Activated CD4-positive, alpha-beta memory T cell treated with anti-CD3 and anti-CD28 coated beads for 36 hours (primary cell): ENCODE measurements around the gene QPCTL. TPM values are rescaled to one million over a fixed set of nuclear protein-coding genes. Genes with fewer than 3 reads are reported as not detected.

Experiments used
- CTCF ChIA-PET: fragments of 350-600 bp; sonication (Branson Sonifier 250); formaldehyde crosslinking; loops from one replicate; lab custom pipeline; 2021; ENCODE audit warnings: antibody characterized with exemption, inconsistent platforms; lab: Charles Lee
- POLR2A ChIA-PET: fragments of 350-600 bp; sonication (Branson Sonifier 250); formaldehyde crosslinking; loops from one replicate; lab custom pipeline; 2021; ENCODE audit warnings: antibody characterized with exemption; lab: Charles Lee
- DNase-seq: peaks from one replicate; pipeline ENCODE4 v3.0.0-alpha.2; 2020
- H3K27ac Mint-ChIP-seq: one replicate; pipeline ENCODE4 v1.8.0; 2021; ENCODE audit warnings: mixed read lengths
- H3K27me3 Mint-ChIP-seq: one replicate; pipeline ENCODE4 v1.8.0; 2021; ENCODE audit warnings: mixed read lengths
- H3K36me3 Mint-ChIP-seq: one replicate; pipeline ENCODE4 v1.8.0; 2021; ENCODE audit warnings: mixed read lengths
- H3K4me1 Mint-ChIP-seq: one replicate; pipeline ENCODE4 v1.8.0; 2021; ENCODE audit warnings: low read depth, mixed read lengths
- H3K4me3 Mint-ChIP-seq: one replicate; pipeline ENCODE4 v1.8.0; 2021; ENCODE audit warnings: mild to moderate bottlenecking, mixed read lengths
- H3K9me3 Mint-ChIP-seq: one replicate; pipeline ENCODE4 v1.8.0; 2021; ENCODE audit warnings: mixed read lengths
- intact Hi-C: fragments of 100-400 bp; cut with micrococcal nuclease; formaldehyde crosslinking; loops from one replicate; pipeline ENCODE4 v1.15.1; 2023
- total RNA-seq, 2 experiments: library from RNA; stranded (reverse); gene quantifications; one replicate each; pipeline ENCODE4 v1.2.3, GENCODE V29; 2021

QPCTL gene
- total RNA-seq, 2 experiments from 2014 or later = 13.8 to 16.8 TPM

DNA sequence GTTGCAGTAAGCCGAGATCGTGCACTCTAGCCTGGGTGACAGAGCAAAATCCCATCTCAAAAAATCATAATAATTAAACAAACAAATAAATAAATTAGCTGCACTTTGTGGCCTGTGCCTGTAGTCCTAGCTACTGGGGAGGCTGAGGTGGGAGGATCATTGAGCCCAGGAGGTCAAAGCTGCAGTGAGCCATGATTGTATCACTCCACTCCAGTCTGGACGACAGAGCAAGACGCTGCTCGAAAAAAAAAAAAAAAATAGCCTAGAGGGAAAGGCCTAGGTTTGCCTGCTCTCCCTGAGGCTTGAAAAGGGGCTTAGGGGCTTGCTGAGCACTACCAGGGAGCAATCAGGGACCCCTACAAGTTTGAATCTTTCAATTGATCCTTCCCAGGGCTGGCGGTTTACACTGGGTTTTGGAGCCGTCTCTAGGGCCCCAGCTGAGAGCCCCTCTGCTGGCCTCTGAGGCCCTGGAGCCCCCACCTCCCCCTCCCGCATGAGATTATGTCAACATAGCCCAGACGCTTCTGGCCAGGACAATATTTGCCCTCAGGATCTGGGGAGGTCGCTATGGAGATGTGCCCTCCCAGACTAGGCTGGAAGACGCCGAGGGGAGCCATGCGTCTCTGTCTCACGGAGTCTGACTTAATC lies 34.8 kb upstream of the QPCTL start:
- H3K36me3 Mint-ChIP-seq = no peaks in the 10 kb centered on the region
- H3K27me3 Mint-ChIP-seq = peaks cover 3% of the 10 kb centered on the region
- H3K4me3 Mint-ChIP-seq = no peak overlapping the region
- CTCF ChIA-PET = no interaction called here
- H3K9me3 Mint-ChIP-seq = no peaks in the 10 kb centered on the region
- intact Hi-C loops = no loop called here
- no peak overlapping the region for H3K27ac Mint-ChIP-seq
- no peaks in the 10 kb centered on the region for H3K4me1 Mint-ChIP-seq
- DNase-seq = no peak
- POLR2A ChIA-PET = no interaction called here

DNA sequence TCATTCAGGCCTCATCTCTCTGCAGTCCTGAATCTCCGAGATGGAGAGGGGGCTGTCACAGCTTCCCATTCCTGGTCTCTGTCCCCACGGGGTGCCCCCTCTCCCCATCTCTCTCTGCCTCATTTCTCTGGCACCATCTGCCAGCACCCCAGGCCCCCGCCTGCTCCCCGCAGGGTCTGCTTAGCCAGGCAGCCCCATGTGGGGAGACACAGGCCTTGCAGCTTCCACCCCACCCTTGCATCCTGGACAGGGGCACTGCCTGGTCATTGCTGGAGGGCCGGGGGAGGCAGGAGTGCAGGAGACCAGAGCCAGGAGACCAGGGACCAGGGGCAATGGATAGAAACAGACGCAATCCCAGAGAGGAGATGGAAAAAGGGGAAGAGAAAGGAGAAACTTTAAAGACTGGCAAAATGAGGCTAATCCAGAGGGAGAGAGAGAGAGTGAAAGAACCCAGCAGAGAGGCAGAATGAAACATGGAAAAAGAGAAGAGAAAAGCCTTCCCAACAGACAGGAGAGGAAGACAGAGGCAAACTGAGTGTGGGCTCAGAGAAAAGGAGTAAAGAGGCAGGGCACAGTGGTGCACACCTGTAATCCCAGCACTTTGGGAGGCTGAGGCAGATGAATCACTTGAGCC lies 33.3 kb upstream of the QPCTL start:
- Mint-ChIP-seq H3K27ac (no peak overlapping the region), H3K36me3 (no peaks in the 10 kb centered on the region), H3K4me1 (no peaks in the 10 kb centered on the region), H3K4me3 (no peak overlapping the region), H3K9me3 (no peaks in the 10 kb centered on the region), H3K27me3 (peaks cover 3% of the 10 kb centered on the region)
- ChIA-PET CTCF (no interaction called here), POLR2A (no interaction called here)
- no peak for DNase-seq
- intact Hi-C loops = no loop called here

DNA sequence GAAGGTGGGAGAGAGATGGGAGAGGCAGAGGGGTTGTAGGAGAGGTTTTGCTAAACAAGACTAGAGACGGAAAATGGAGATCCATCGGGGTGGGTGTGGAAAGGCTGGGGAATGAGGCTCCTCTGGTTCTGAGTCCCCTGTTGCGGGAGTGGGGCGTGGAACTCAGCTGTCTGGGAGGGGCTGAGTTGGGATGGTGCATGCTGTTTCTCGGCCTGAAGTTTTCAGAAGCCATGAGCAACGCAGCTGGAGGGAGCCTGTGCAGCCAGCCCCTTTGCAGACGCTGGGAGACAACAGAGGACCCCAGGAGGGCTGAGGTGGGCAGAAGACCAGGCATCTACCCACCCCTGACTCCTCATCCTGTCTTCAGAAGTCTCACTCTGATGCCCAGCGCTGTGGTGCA lies 31.8 kb upstream of the QPCTL start:
- no peaks in the 10 kb centered on the region for H3K36me3 Mint-ChIP-seq
- H3K4me3 Mint-ChIP-seq = no peak overlapping the region

DNA sequence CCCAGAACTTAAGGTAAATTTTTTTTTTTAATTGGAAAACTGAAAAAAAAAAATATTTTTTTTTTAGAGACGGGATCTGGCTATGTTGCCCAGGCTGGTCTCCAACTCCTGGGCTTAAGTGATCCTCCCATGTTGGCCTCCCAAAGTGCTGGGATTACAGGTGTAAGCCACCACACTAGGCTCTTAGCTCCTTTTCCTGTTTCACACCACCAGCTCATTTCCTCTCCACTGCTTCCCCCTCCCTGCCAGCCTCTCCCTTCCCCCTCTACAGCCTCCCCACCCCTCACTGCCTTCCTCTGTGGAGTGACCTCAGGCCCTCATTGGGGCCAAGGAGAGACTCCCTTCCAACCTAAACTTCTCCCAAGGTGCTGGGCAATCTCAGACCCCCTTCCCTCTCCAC lies 28.7 kb upstream of the QPCTL start:
- DNase-seq = no peak
- POLR2A ChIA-PET = no interaction called here
- Mint-ChIP-seq H3K27ac (no peak overlapping the region), H3K9me3 (no peaks in the 10 kb centered on the region), H3K4me3 (no peak overlapping the region), H3K36me3 (no peaks in the 10 kb centered on the region), H3K27me3 (peaks cover 6% of the 10 kb centered on the region), H3K4me1 (peaks cover 15% of the 10 kb centered on the region)
- CTCF ChIA-PET = interaction anchor here (1.5 kb wide), 1 partner anchor 18 kb away, joined by 3 read pairs; no protein-coding TSS in a partner anchor
- intact Hi-C loops = no loop called here

More for the DNA sequence above, 31.8 kb upstream of the QPCTL start:
- H3K27ac Mint-ChIP-seq = no peak overlapping the region
- ChIA-PET CTCF (no interaction called here), POLR2A (no interaction called here)
- no peak for DNase-seq
- intact Hi-C loops = no loop called here
- H3K9me3 Mint-ChIP-seq = no peaks in the 10 kb centered on the region
- H3K27me3 Mint-ChIP-seq = peaks cover 6% of the 10 kb centered on the region
- H3K4me1 Mint-ChIP-seq = no peaks in the 10 kb centered on the region

DNA sequence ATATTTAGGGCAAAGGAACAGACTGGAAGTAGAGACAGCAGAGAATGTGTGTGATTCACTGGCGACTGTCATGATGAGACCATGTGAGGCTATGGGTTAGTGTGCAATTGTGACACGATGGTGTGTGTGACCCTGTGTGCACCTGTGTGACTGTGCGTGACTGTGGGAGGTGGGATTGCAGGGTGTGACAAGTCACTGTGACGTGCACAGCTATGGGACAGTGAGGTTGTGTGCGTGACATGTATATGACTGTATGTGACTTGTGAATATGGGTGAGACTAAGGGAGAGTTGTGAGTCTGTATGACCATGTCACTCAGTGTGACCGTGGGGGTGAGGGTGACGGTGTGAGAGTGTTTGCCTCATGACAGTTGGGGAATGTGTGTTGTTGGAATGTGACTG lies 27.9 kb upstream of the QPCTL start:
- Mint-ChIP-seq H3K36me3 (no peaks in the 10 kb centered on the region), H3K27me3 (peaks cover 6% of the 10 kb centered on the region), H3K4me1 (peaks cover 22% of the 10 kb centered on the region), H3K9me3 (no peaks in the 10 kb centered on the region), H3K27ac (no peak overlapping the region), H3K4me3 (no peak overlapping the region)
- CTCF ChIA-PET = no interaction called here
- no peak for DNase-seq
- POLR2A ChIA-PET = no interaction called here
- intact Hi-C loops = no loop called here

DNA sequence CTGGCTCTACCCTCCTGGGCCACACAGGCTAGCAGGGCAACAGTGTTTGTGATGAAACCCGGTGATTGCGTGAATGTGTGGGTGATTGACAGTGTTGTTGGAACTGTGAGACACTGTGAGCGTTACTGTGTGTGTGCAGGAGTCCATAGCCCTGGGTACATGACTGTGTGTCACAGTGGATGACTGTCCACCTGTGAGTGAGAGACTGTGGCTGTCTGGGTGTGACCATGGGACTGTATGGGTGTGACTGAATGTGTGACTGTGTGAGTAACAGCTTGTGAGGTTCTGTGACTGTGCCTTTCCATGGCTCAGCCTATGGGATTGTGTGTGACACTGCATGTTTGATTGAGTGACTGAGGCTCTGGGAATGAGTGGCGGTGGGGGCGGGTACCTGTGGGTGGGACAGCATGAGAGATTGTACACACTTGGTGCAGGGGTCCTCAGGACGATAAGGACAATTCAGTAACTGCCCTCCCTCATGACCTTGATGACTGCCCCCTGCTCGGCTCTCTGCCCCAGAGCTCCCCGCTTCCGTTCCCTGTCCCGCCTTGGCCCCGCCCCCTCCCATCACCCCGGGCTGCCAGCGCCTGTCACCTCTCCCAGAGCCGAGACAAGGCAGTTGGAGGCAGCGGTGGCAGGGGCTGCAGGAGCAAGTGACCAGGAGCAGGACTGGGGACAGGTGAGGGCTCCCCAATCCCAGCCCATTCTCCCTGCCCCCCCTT lies 24.7 kb upstream of the QPCTL start, which contains the start of gene GIPR:
GIPR (plus strand) TSS at position 602 of the 722 bp plus-strand sequence. CDS start 1,300 bp downstream, outside the sequence.
- Mint-ChIP-seq H3K9me3 (no peaks in the 10 kb centered on the region), H3K36me3 (no peaks in the 10 kb centered on the region), H3K27ac (peak within 1 kb of the TSS; percentile 42), H3K4me3 (peak within 1 kb of the TSS; percentile 76), H3K27me3 (peaks cover 19% of the 10 kb centered on the region), H3K4me1 (peaks cover 33% of the 10 kb centered on the region)
- DNase-seq = peak; percentile 88
- CTCF ChIA-PET = interaction anchor here (0.6 to 2.5 kb wide), 10 partner anchors 10 to 197 kb away, joined by 3 to 14 read pairs (median 4); partner anchors contain the start of gene SNRPD2
- intact Hi-C loops = loop anchor here (1.0 kb wide), 4 partner anchors 10 to 217 kb away; partner anchors contain the start of gene QPCTL
- POLR2A ChIA-PET = interaction anchor here (0.6 to 4.2 kb wide), 3 partner anchors 10 to 182 kb away, joined by 3 to 19 read pairs (median 5); no protein-coding TSS in a partner anchor

DNA sequence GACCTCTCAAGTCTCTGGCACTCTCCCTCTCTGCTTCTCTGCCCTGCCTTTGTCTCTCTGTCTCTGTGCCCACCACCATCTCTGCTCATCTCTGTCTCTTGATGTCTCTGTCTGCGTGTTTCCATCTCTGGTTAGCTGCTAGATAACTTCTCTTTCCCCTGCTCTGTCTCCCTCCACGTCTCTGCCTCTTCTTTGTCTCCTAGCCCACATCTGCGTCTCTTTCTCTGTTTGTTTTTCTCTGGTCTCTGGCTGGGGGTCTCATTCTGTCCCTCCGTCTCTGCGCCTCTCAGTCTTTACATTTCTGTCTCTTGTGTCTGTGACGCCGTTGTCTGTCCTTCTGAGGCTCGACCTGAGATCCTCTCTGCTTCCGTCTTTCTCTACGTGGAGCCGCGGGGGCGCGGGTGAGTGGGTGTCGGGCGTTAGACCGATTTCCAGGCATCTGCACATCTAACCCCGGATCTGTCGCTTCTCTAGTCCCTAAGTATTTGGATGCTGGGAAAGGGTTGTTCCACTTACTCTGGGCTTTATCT lies 24.1 kb upstream of the QPCTL start:
- peaks cover 19% of the 10 kb centered on the region for H3K27me3 Mint-ChIP-seq
- H3K36me3 Mint-ChIP-seq = no peaks in the 10 kb centered on the region
- POLR2A ChIA-PET = interaction anchor here (0.6 to 4.2 kb wide), 5 partner anchors 9 to 183 kb away, joined by 3 to 19 read pairs (median 4); partner anchors contain the start of genes QPCTL and SNRPD2
- peak overlapping the region; percentile 76 for H3K4me3 Mint-ChIP-seq
- DNase-seq = peak; percentile 60
- intact Hi-C loops = loop anchor here (1.0 kb wide), 3 partner anchors 9 to 218 kb away; partner anchors contain the start of gene QPCTL
- peak overlapping the region; percentile 42 for H3K27ac Mint-ChIP-seq
- no peaks in the 10 kb centered on the region for H3K9me3 Mint-ChIP-seq
- H3K4me1 Mint-ChIP-seq = peaks cover 33% of the 10 kb centered on the region
- CTCF ChIA-PET = interaction anchor here (0.8 to 2.5 kb wide), 7 partner anchors 9 to 190 kb away, joined by 3 to 14 read pairs (median 5); partner anchors contain the start of gene QPCTL

DNA sequence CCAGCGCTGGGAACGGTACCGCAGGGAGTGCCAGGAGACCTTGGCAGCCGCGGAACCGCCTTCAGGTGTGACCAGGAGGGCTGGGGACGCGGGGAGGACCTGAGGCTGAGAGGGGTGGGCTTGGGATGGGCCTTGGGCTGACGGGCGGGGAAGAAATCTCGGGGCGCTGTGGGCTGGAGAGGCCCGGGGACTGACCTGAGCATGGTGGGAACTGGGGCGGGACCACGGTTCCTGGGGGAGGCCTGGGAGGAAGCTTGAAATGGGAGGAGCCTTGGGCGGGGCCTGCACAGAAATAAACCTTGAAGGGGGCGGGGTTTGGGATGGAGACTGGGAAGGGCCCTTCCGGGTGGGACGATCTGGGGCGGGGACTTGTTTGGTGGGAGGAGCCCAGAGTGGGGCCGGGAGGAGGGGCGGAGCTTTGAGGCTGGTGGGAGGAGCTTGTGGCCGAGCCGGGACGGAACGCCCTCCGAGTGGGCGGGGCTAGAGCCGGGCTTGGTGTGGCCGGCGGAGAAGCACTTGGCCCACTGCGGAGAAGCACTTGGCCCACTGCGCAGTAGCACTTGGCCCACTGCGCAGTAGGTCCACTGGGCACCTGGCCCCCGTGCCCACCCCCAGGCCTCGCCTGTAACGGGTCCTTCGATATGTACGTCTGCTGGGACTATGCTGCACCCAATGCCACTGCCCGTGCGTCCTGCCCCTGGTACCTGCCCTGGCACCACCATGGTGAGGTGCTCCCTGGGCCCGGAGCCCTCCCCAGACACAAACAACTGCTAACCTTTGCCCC lies 21.6 kb upstream of the QPCTL start:
- H3K36me3 Mint-ChIP-seq = no peaks in the 10 kb centered on the region
- ChIA-PET CTCF (interaction anchor here (1.0 to 1.7 kb wide), 4 partner anchors 10 to 146 kb away, joined by 3 to 5 read pairs (median 4); partner anchors contain the start of gene QPCTL), POLR2A (interaction anchor here (1.2 to 4.2 kb wide), 3 partner anchors 9 to 29 kb away, joined by 4 to 19 read pairs (median 4); partner anchors contain the start of genes QPCTL and SNRPD2)
- peak overlapping the region; percentile 57 for H3K4me3 Mint-ChIP-seq
- no peak overlapping the region for H3K27ac Mint-ChIP-seq
- peaks cover 33% of the 10 kb centered on the region for H3K4me1 Mint-ChIP-seq
- intact Hi-C loops = no loop called here
- H3K9me3 Mint-ChIP-seq = no peaks in the 10 kb centered on the region
- DNase-seq = peak; percentile 83
- H3K27me3 Mint-ChIP-seq = peaks cover 17% of the 10 kb centered on the region

DNA sequence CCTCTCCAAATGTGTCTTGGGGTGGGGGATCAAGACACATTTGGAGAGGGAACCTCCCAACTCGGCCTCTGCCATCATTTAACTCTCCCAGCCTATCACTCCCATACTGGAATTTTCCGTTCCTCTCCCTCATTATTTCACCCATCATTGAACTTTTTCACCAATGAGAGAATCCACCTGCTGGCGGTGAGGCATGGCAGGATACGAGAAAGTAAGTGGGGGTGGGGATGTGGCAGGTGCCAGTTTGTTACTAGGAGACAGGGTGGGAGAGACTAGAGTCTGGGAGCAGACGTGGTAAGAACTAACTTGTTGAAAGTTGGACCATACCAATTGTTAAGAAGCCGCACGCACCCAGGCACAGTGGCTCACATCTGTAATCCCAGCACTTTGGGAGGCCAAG lies 17.5 kb upstream of the QPCTL start:
- H3K9me3 Mint-ChIP-seq = no peaks in the 10 kb centered on the region
- CTCF ChIA-PET = interaction anchor here (1.1 to 8.3 kb wide), 2 partner anchors 18 to 19 kb away, joined by 5 to 77 read pairs; partner anchors contain the start of genes QPCTL and SNRPD2

DNA sequence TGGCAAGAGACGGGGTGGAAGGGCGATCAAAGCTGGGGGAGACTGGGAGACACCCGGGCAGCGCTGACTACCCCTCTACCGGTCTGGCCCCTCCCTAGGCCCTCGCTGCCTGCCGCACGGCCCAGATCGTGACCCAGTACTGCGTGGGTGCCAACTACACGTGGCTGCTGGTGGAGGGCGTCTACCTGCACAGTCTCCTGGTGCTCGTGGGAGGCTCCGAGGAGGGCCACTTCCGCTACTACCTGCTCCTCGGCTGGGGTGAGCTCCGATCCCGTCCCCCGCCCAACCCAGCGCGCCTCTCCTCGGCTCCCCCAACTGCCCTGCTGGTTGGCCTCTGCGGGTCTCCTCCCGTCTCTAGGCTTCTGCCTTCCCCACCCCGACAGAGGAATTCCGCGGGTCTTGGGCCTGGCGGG lies 15.6 kb upstream of the QPCTL start:
- Mint-ChIP-seq H3K9me3 (no peaks in the 10 kb centered on the region), H3K4me3 (peak overlapping the region; percentile 49), H3K27me3 (no peaks in the 10 kb centered on the region), H3K27ac (no peak overlapping the region), H3K36me3 (peaks cover under 1% of the 10 kb centered on the region), H3K4me1 (peaks cover 18% of the 10 kb centered on the region)
- DNase-seq = peak; percentile 69
- ChIA-PET CTCF (interaction anchor here (0.6 to 8.3 kb wide), 10 partner anchors 9 to 238 kb away, joined by 3 to 77 read pairs (median 4); partner anchors contain the start of genes EML2, GIPR, QPCTL and SNRPD2), POLR2A (interaction anchor here (1.1 to 2.2 kb wide), 3 partner anchors 14 to 63 kb away, joined by 4 to 8 read pairs (median 6); partner anchors contain the start of genes QPCTL and SNRPD2)
- intact Hi-C loops = loop anchor here (1.0 kb wide), 2 partner anchors 9 to 32 kb away; partner anchors contain the start of gene GIPR

More for the DNA sequence above, 17.5 kb upstream of the QPCTL start:
- peaks cover 11% of the 10 kb centered on the region for H3K27me3 Mint-ChIP-seq
- DNase-seq = no peak
- no peak overlapping the region for H3K4me3 Mint-ChIP-seq
- intact Hi-C loops = no loop called here
- H3K36me3 Mint-ChIP-seq = no peaks in the 10 kb centered on the region
- peaks cover 24% of the 10 kb centered on the region for H3K4me1 Mint-ChIP-seq
- POLR2A ChIA-PET = interaction anchor here (1.3 kb wide), 1 partner anchor 17 kb away, joined by 3 read pairs; the partner anchor contains the start of gene QPCTL
- no peak overlapping the region for H3K27ac Mint-ChIP-seq
